PC-9 (cell line): Measurements from ENCODE around the gene SH3BP4.

Experiments
- EZH2 ChIP-seq: fragments of 200-600 bp; sonication (generic); IDR thresholded peaks from 2 replicates; pipeline ENCODE4 v1.8.0; 2017; ENCODE audit warnings: antibody characterized with exemption, low read depth
- TF ChIP-seq, protein P1 (sequence below): fragments of 200-600 bp; sonication (generic); conservative IDR thresholded peaks from 2 replicates; pipeline ENCODE4 v1.6.1; 2017; ENCODE audit warnings: mixed run types, antibody characterized with exemption, mild to moderate bottlenecking, moderate library complexity

DNA sequence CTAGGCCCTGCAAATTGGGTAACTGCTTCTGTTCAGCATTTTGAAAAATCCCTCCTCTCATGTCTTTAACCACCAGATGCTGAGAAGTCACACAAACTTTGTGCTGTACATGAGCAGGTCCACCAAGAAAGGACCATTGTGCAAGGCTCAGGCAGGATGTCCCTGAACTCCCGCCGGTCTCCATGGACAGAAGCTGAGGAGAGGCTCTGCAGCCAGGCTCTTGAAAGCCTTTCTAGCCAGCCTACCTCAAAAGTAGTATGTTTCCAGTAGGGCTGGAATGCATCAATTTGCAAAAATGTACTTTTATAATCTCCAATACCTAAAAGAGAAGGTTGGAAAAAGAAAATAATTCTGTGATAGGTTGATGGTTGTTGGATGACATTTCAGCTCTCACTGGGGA lies 47.0 kb upstream of the SH3BP4 start:
- TF ChIP-seq EZH2, result no peak
- TF ChIP-seq, protein P1, sequence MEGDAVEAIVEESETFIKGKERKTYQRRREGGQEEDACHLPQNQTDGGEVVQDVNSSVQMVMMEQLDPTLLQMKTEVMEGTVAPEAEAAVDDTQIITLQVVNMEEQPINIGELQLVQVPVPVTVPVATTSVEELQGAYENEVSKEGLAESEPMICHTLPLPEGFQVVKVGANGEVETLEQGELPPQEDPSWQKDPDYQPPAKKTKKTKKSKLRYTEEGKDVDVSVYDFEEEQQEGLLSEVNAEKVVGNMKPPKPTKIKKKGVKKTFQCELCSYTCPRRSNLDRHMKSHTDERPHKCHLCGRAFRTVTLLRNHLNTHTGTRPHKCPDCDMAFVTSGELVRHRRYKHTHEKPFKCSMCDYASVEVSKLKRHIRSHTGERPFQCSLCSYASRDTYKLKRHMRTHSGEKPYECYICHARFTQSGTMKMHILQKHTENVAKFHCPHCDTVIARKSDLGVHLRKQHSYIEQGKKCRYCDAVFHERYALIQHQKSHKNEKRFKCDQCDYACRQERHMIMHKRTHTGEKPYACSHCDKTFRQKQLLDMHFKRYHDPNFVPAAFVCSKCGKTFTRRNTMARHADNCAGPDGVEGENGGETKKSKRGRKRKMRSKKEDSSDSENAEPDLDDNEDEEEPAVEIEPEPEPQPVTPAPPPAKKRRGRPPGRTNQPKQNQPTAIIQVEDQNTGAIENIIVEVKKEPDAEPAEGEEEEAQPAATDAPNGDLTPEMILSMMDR, result no peak
